ENCODE measurements around the gene OLFM4. TPM values are rescaled to one million over a fixed set of nuclear protein-coding genes. Genes with fewer than 3 reads are reported as not detected.

OLFM4 gene
- polyA plus RNA-seq, 2 of the 4 experiments (the other 2 are of a cell fraction), result not detected

- H3K4me3 ChIP-seq, result no peak overlapping the region
- no peak for DNase-seq (ENCODE audit: low read depth in 1 of 2, low spot score in 1 of 2)
- no peak for ATAC-seq
- H3K4me1 ChIP-seq, result no peaks in the 10 kb centered on the region
- H3K9me3 ChIP-seq, result no peaks in the 10 kb centered on the region
- ChIA-PET POLR2A (no interaction called here), CTCF (no interaction called here)
- 26% methylated on average over 2 of the region's 2 CpGs for WGBS (ENCODE audit: missing lambda C conversion rate)
- no peak for FAIRE-seq
- TF ChIP-seq CBX8 (IDR thresholded peaks at IDR 0.05) (no peak), KDM5A (IDR thresholded peaks at IDR 0.05) (no peak), CTCF (IDR thresholded peaks at IDR 0.05) (no peak), MAZ (IDR thresholded peaks at IDR 0.05; ENCODE audit: borderline replicate concordance, low read depth, low read length) (no peak), RCOR1 (IDR thresholded peaks at IDR 0.05; ENCODE audit: low read depth, low read length) (no peak), POLR2A (IDR thresholded peaks at IDR 0.05; ENCODE audit: low read length) (no peak), FOXS1 (CRISPR knock-in tag; IDR thresholded peaks at IDR 0.05) (no peak), FOSB (CRISPR knock-in tag; IDR thresholded peaks at IDR 0.05) (no peak), SMC3 (IDR thresholded peaks at IDR 0.05) (no peak), ESRRA (IDR thresholded peaks at IDR 0.05; ENCODE audit: borderline replicate concordance, low read length) (no peak), NFE2L2 (conservative IDR thresholded peaks at IDR 0.05; ENCODE audit: low read length) (no peak), REST (IDR thresholded peaks at IDR 0.05) (no peak), ELK1 (IDR thresholded peaks at IDR 0.05; ENCODE audit: low read depth, low read length) (no peak), TP53 (CRISPR knock-in tag; IDR thresholded peaks at IDR 0.05) (no peak), NR3C1 (IDR thresholded peaks at IDR 0.05) (no peak), NPAS2 (CRISPR knock-in tag; IDR thresholded peaks at IDR 0.05; ENCODE audit: borderline replicate concordance) (no peak), CEBPB (IDR thresholded peaks at IDR 0.05) (no peak), MAX (IDR thresholded peaks at IDR 0.05) (no peak)
- H3K27ac ChIP-seq, result no peak overlapping the region
- H3K4me2 ChIP-seq, result no peak overlapping the region
These were observed 34.6 kb upstream of the OLFM4 start for GRCh38 chr13:52994051-52994450.

GRCh38 chr13:52994865-52995264 lies 33.7 kb upstream of the OLFM4 start:
- ATAC-seq (no peak), FAIRE-seq (no peak), DNase-seq (ENCODE audit: low read depth in 1 of 2, low spot score in 1 of 2) (no peak)
- H3K9me3 ChIP-seq, result no peaks in the 10 kb centered on the region
- no peak for TF ChIP-seq TFCP2L1 (CRISPR knock-in tag; IDR thresholded peaks at IDR 0.05)
- TF ChIP-seq HMGXB4 (CRISPR knock-in tag; IDR thresholded peaks at IDR 0.05; ENCODE audit: borderline replicate concordance), result no peak
- TF ChIP-seq RARB (CRISPR knock-in tag; IDR thresholded peaks at IDR 0.05), result no peak
- no peak for TF ChIP-seq CHD2 (IDR thresholded peaks at IDR 0.05; ENCODE audit: low read length, partially characterized antibody)
- no peak for TF ChIP-seq ZSCAN20 (CRISPR knock-in tag; IDR thresholded peaks at IDR 0.05)
- no peak for TF ChIP-seq NPAS2 (CRISPR knock-in tag; IDR thresholded peaks at IDR 0.05; ENCODE audit: borderline replicate concordance)
- TF ChIP-seq ZNF302 (CRISPR knock-in tag; IDR thresholded peaks at IDR 0.05), result no peak
- TF ChIP-seq RFX5 (IDR thresholded peaks at IDR 0.05), result no peak
- no peak for TF ChIP-seq PHF8 (IDR thresholded peaks at IDR 0.05; ENCODE audit: borderline replicate concordance, low read depth)
- no peak for TF ChIP-seq KDM5A (IDR thresholded peaks at IDR 0.05)
- no peak for TF ChIP-seq EHF (CRISPR knock-in tag; IDR thresholded peaks at IDR 0.05)
- no peak for TF ChIP-seq FOSB (CRISPR knock-in tag; IDR thresholded peaks at IDR 0.05)
- ChIA-PET CTCF (interaction anchor here (1.0 kb wide), 1 partner anchor 27 kb away, joined by 3 read pairs; no protein-coding TSS in a partner anchor), POLR2A (no interaction called here)
- 33% methylated on average over 1 of the region's 1 CpG for WGBS (ENCODE audit: missing lambda C conversion rate)
- H3K27ac ChIP-seq, result no peak overlapping the region
- no peak overlapping the region for H3K4me3 ChIP-seq
- H3K4me2 ChIP-seq, result no peak overlapping the region
- H3K4me1 ChIP-seq, result no peaks in the 10 kb centered on the region
